Choroid plexus epithelial cell (primary cell): ENCODE data around the gene ADCY2.

Source experiments
- DNase-seq: peaks from one replicate; pipeline ENCODE4 v3.0.0-alpha.2; 2010; ENCODE audit warnings: low read depth
- H3K4me3 ChIP-seq: 2 replicates; pipeline ENCODE4 v1.5.1; 2011; ENCODE audit warnings: low read depth, mild to moderate bottlenecking, control low read depth, low read length, moderate library complexity
- CTCF ChIP-seq: conservative IDR thresholded peaks from 2 replicates; pipeline ENCODE4 v1.5.1; 2011; ENCODE audit warnings: low read depth, mild to moderate bottlenecking, control low read depth, inconsistent platforms, low read length, moderate library complexity

The ADCY2 gene

DNA sequence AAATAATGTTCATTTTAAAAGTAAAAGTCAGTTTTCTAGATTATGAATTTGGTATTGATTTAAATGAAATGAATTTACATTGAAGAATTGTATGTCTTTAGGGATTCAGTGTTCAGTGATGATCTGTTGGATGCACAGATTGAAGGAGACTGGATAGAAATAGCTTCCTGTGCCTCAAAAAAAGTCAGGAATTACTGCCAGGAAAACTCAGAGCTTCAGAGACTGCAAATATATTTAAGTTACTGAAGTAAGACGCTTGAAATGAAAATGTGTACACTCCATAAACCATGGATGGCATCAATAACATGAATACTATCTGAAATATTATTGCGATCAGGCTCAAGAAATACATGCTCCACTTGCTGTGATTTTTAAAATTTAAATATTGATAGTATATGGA is 60.3 kb downstream of the ADCY2 start:
- DNase-seq, result no peak
- H3K4me3 ChIP-seq, result no peak overlapping the region
- TF ChIP-seq CTCF, result no peak

- no peak for DNase-seq
- no peak for TF ChIP-seq CTCF
- H3K4me3 ChIP-seq, result no peak overlapping the region
These were observed 65.4 kb downstream of the ADCY2 start for GRCh38 chr5:7461371-7461770.

DNA sequence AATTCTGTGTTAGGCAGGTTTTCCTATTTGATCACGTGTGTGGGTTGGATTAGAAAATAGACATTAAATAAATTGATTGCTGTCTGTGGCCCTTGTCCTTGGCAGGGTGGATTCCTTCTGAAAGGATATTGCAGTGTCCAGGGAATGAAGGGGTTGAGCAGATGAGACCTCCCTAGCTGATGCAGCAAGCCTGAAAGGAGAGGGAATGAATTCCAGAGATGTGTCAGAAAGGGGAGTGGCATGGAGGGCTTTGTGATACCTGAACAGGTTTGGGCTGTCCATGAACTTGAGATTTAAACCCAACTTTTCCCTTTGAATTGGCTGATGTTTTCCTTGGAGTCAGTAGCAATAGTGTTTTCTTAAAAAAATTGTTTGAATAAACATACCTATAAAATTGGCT is 66.8 kb downstream of the ADCY2 start:
- no peak overlapping the region for H3K4me3 ChIP-seq
- TF ChIP-seq CTCF, result no peak
- no peak for DNase-seq

DNA sequence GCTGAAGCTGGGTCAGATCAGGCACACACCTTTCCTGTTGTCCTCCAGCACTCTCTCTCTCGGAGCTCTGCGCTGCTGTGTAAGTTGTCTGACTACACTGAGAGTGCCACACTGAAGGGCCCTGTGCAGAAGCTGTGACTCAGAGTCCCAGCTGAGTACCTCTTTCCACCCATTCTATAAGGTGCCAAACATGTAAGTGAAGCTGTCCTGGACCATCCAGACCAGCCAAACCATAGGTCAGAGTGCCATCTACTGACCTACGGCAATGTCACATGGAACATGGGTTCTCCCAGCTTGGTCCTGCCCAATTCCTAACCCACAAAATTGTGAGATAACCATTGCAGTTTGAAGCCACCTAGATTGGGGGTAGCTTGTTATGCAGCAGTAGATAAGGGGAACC is 68.2 kb downstream of the ADCY2 start:
- no peak overlapping the region for H3K4me3 ChIP-seq
- no peak for TF ChIP-seq CTCF
- no peak for DNase-seq

- H3K4me3 ChIP-seq, result no peak overlapping the region
- no peak for DNase-seq
- TF ChIP-seq CTCF, result no peak
These were observed 71.2 kb downstream of the ADCY2 start for GRCh38 chr5:7467179-7467578.

GRCh38 chr5:7468742-7469141 is 72.8 kb downstream of the ADCY2 start:
- TF ChIP-seq CTCF, result no peak
- no peak overlapping the region for H3K4me3 ChIP-seq
- no peak for DNase-seq

GRCh38 chr5:7471710-7472109 is 75.8 kb downstream of the ADCY2 start:
- no peak for TF ChIP-seq CTCF
- no peak for DNase-seq
- H3K4me3 ChIP-seq, result no peak overlapping the region
